8988T (cell line): ENCODE measurements around the gene ZBTB12.
A peak's percentile ranks its signal among the peaks of the same experiment; 100 is the strongest.
"Not testable (repeated sequence)": the region's sequence is repeated elsewhere in the genome, so short reads cannot be mapped to it uniquely, and the experiment has no call there.

Experiments used
- DNase-seq: peaks from one replicate; pipeline ENCODE4 v3.0.0; 2011

ZBTB12 gene

DNA sequence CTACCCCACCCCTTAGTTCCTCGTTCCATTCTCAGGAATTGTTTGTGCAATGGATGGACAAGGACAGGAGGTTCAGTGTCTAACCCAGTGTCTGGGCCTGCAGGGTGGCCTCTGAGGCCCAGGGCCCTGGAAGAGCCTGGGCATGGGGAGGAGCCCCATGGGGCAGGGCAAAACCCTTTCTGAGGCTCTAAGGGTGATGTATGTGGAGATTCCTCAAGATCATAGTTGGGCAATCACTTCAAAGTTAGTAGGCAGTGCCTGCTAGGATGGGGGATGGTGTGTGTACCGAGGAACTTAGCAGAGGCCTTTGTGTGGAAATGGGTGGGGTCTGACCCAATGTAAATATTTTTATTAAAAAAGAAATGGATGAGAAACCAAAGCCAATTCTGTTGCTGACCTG lies 18.9 kb upstream of the ZBTB12 start:
- DNase-seq = peak; percentile 1

DNA sequence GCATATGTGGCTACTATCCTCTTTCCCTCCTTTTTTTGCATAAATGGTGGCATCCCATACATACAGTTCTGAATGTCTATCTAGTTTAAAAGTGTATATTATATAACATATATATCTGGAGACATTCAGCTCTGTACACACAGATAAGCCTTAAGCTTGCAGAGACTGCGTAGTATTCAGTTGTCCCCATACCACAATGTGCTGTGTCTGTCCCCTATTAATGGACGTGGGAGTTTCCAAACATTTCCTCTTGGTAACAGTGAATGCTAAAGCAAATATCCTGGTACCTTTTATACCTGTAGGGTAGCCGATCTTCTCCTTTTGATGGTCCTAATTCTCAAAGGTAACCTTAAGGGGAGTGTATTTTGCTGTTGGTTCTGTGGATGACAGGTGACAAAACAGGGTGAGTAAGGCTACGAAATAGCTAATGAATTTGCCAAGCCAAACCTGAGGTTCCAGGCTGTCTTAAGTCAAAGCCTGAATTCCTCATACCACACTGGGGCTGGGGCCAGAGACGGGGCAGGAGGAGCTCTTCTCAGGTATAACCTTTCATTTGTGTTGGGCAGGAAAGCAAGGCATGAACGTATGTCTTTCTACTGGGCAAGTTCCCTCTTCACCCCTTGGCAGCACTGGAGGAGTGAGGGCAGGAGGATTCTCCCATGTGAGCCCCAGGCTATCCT lies 17.9 kb upstream of the ZBTB12 start:
- peak; percentile 1 for DNase-seq

DNA sequence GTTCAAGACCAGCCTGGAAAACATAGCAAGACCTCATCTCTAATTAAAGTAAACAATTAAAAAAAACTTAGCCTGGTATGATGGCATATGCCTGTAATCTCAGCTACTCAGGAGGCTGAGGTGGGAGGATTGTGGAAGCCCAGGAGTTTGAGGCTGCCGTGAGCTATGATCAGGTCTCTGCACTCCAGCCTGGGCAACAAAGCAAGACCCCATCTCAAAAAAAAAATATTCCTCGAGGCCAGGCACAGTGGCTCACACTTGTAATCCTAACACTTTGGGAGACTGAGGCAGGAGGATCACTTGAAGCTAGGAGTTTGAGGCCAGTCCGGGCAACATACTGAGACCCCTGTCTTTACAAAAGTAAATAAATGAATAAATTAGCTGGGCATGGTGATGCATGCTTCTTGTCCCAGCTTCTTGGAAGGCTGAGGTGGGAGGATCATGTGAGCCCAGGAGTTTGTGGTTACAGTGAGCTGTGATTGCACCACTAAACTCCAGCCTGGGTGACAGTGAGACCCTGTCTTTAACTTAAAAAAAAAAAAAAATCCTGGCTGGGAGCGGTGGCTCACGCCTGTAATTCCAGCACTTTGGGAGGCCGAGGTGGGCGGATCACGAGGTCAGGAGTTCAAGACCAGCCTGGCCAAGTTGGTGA lies 16.3 kb upstream of the ZBTB12 start:
- no peak for DNase-seq

DNA sequence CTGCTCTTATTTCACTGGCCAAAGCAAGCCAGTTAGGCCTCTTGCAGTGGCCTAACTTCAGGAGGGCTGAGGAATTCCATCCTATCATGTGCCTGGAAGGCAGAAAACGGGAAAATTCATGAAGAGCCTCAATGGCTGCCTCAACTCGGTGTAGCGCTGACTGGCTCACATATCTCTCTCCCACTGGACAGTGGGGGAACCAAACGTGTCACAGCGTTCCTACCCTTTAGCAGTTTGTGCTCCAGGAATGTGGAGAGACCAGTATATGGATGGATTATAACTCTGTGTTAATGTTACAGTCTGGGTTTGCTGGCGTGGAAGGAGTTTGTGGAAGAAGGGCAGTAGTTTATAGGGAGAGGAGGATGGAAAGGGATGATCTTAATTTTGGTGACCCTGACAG lies 13.9 kb upstream of the ZBTB12 start:
- no peak for DNase-seq

DNA sequence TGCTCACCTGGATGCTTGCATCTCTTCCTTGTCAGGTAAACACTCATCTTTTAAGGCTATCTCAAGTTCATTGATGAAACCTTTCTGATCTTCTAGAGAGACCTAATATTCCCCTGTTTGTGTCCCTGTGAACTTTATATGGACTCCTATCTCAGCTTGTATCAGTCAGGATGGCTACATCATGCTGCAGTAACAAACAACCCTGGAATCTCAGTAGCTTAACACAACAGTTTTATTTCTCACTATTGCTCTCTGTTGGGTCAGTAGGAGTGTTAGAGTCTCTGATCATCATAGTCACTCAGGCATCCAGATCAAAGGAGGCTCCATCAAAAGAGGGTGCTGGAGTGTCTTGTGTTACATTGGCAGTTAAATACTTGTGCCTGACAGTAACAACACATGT lies 13.5 kb upstream of the ZBTB12 start:
- DNase-seq = no peak

DNA sequence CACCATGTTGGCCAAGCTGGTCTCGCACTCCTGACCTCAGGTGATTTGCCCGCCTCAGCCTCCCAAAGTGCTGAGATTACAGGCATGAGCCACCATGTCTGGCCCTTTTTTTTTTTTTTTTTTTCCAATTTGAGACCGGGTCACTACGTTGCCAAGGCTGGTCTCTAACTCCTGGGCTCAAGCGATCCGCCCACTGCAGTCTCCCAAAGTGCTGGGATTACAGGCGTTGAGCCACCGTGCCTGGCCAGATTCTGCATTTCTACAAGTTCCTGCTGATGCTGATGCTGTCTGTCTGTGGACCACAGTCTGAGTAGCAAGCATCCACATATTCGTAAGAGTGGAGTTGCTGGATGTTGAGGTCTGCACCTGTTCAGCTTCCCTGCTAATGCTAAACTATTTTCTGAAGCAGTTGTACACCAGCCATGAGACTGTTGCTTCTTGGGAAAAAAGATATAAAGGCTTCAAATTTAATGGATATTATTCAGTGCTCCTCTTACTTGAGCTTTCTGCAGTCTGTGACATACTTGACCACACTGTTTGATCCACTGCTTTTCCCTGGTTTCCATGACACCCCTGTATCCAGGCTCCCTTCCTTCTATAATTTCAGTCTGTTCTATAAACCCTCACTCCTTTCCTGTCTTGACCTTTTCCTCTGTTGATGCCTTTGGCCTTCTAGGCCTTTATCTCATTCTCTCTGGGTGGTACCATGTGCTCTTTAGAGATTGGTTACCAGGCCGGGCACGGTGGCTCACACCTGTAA lies 10.1 kb upstream of the ZBTB12 start:
- DNase-seq = no peak

DNA sequence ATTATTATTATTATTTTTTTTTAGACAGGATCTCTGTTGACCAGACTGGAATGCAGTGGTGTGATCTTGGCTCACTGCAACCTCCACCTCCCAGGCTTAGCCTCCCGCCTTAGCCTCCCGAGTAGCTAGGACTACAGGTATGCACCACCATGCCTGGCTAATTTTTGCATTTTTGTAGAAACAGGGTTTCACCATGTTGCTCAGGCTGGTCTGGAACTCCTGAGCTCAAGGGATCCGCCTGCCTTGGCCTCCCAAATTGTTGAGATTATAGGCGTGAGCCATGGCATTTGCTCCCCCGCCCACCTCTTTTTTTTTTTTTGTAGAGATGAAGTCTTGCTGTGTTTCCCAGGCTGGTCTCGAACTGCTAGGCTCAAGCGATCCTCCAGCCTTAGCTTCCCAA lies 7.4 kb upstream of the ZBTB12 start:
- not testable (repeated sequence) for DNase-seq

DNA sequence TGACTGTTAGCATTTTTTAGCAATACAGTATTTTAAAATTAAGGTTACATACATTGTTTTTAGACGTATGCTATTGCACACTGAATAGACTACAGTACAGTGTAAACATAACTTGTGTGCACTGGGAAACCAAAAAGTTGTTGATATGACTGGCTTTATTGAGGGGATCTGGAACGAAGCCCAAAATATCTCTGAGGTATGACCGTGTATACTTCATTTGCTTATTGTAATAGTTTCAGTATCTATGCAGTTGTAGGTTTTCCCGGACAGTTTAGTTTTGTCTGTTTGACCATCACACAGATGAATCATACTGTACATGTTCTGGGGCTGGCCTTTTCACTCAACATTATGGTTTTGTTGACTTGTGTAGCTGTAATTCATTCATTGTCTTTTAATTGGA lies 6.9 kb upstream of the ZBTB12 start:
- DNase-seq = no peak

DNA sequence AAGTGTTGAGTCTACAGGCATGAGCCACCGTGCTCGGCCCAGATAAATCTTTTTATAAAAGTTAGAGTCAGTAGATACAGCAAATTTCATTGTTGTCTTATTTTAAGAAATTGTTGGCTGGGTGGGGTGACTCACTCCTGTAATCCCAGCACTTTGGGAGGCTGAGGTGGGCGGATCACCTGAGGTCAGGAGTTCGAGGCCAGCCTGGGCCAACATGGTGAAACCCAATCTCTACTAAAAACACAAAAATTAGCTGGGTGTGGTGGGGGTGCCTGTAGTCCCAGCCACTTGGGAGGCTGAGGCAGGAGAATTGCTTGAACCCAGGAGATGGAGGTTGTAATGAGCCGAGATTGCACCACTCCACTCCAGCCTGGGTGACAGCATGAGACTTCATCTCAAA lies 6.4 kb upstream of the ZBTB12 start:
- not testable (repeated sequence) for DNase-seq

DNA sequence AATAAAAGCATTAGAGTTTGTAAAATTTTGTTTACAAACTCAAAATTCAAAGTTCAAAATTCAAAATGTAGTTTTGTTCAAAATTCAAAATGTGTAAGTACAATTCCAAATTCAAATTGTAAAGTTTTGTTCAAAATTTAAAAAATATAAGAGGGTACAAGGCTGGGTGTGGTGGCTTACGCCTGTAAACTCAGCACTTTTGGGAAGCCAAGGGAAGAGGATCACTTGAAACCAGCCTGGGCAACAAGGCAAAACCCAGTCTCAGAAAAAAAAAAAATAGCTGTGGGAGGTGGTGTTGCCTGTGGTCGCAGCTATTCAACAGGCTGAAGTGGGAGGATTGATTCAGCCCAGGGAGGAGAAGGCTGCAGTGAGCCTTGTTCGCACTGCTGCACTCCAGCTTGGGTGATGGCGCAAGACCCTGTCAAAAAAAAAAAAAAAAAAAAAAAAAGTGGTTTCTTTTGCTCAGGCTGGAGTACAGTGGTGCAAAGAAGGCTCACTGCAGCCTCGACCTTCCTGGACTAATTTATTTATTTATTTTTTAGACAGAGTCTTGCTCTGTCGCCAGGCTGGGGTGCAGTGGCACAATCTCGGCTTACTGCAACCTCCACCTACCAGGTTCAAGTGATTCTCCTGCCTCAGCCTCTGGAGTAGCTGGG lies 5.4 kb upstream of the ZBTB12 start:
- peak; percentile 5 for DNase-seq

DNA sequence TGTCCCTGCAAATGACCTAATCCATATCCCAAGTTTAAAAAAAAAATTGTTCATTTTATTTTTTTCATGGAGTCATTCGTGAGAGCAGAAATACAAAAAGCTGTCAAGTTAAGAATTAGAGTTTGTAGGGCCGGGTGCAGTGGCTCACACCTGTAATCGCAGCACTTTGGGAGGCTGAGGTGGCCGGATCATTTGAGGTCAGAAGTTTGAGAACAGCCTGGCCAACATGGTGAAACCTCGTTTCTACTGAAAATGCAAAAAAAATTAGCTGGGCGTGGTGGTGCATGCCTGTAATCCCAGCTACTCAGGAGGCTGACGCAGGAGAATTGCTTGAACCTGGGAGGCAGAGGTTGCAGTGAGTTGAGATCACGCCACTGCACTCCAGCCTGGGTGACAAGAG lies 4.8 kb upstream of the ZBTB12 start:
- DNase-seq = not testable (repeated sequence)

DNA sequence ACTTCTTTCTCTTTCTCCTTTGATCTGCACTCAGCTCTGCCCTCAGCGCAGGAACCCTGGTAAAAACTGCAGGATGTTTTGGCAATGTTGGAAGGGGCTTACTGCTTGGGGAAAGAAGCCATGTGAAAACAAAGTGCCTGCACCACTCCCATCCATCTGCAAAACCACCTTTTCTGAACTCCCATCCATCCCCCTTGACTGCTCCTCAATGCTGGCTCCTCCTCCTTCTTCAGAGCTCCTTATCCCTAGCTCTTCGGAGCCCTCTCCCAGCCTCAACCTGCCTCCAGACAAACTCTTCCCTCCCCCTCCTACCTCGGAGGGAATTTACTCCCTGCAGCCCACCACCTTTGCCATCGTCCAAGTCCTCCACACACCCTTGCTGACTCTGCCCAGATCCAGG lies 4.2 kb upstream of the ZBTB12 start:
- DNase-seq = no peak

DNA sequence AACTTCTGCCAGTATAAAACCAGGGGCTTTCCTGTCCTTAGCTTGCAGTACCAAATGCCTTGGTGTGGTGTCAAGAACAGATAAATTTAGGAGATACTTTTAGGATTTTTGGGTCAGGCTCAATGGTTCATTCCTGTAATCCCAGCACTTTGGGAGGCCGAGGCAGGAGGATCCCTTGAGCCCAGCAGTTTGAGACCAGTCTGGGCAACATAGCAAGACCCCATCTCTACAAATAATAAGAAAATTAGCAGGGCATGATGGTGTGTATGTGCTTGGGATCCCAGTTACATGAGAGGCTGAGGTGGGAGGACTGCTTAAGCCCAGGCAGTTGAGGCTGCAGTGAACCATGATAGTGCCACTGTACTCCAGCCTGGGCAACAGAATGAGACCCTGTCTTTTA lies 3.2 kb upstream of the ZBTB12 start:
- no peak for DNase-seq

DNA sequence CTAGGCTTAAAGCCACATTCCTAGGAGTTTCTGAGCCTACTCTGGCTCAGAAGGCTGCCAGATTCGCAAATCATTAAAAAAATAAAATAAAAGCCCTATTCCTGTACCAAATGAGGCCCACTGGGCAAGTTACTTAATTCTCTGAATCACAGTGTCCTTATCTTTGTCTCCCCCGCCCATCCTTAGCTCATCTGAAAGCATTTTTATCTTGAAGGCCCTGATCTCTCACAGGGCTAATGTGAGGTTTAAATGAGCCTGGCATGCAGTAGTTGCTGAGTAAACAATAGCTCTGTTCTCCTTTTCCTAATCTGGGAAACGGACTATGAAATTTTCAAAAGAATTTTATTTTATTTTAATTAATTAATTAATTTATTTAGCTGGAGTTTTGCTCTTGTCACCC lies 2.1 kb upstream of the ZBTB12 start:
- peak; percentile 6 for DNase-seq

DNA sequence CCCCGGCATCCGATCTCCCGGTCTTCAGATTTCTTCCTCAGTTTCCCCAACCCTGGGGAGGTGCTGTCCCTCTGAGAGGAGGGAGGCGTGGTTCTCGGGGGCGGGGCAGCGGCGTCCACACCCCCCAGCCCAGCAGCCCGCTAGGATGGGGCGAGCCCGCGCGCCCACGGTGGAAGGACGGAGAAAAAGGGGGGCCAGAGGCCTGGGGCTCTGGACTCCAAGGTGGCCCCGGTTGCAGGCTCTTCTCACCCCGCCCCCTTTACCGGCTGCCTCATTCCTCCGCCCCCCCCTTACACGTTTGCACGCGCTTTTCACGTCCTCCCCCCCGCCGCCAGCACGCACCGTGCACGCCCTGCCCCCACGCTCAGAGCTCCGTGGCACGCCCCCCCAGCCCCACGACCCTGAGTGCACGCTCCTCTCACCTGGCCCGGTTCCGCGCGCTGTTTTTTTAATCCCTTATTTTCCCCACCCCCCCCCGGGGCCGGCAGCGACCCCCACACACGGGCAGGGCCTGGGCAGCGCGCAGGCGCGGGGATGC lies 402 bp downstream of the ZBTB12 start:
- DNase-seq = peak; percentile 67

DNA sequence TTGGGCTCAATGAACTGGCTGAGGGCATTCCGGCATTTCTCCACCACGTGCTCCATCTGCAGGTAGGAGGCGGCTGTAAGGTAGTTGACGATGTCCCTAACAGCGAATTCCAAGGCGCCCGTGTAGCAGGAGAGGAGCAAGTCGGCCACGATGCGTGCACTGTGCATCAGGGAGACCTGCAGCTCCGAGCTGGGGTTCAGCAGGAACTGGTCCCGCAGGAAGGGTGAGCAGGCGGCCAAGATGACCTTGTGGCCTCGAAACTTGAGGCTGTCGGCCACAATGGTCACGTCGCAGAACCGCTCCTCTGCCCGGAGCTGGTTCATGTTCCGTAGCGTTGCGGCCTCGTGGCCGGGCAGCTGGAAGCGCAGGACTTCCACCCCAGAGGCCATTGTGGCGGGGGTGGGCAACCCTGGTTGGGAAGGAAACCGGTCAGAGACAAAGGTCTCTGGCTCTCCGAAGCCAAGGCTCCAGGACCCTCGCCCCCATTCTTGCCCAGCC lies 920 bp downstream of the ZBTB12 start:
- peak; percentile 18 for DNase-seq

DNA sequence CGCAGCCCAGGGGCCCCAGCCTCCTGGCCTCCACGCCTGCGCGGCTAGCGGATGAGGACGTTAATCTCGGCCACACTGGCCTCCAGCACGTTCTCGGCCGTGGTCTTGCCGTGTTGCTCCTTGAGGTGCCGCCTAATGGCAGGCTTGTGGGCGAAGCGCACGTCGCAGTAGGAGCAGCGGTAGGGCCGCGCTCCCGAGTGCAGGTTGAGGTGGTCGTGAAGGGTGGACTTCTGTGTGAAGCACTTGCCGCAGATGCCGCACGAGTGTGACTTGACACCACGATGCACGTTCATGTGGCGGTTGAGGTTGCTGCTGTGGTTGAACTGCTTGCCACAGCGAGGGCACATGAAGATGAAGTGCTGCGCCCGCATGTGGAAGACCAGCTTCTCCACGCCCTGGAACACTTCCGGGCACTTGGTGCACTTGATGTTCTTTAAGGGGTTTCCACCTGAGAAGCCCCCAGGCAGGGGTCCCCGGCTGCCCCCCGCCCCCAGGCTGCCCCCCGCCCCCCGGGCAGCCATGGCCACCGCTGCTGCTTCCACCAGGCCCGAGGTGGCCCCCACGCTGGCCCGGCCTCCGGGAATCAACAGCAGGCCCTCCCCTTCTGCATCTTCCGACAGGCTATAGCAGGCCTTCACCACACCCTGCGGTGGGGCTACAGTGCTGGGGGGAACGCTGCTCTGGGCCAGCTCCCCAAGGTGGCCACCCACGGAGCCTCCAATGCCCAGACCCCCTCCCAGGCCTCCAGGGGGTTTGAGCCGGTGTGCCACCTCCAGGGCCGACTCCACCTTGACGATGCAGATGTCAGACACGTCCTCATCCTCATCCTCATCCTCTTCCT lies 1.8 kb downstream of the ZBTB12 start:
- no peak for DNase-seq

DNA sequence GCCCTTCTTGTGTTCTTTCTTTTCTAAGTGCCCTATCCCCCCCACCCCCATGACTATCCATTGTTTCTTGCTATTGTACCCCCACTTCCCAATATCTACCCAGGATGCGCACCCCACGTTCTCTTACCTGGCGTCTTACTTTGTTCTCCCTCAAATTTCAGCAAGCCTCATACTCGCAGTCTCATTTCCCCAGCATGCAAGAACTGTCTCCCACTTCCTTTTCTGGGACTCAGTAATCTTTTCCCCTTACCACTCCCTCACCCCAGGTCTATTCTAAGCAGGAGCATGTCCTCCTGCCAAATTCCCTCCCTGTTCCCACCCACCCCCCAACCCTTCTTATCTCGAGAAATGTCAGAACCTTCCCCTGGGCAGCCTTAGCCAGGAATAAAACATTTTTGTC lies 2.7 kb downstream of the ZBTB12 start:
- DNase-seq = no peak

DNA sequence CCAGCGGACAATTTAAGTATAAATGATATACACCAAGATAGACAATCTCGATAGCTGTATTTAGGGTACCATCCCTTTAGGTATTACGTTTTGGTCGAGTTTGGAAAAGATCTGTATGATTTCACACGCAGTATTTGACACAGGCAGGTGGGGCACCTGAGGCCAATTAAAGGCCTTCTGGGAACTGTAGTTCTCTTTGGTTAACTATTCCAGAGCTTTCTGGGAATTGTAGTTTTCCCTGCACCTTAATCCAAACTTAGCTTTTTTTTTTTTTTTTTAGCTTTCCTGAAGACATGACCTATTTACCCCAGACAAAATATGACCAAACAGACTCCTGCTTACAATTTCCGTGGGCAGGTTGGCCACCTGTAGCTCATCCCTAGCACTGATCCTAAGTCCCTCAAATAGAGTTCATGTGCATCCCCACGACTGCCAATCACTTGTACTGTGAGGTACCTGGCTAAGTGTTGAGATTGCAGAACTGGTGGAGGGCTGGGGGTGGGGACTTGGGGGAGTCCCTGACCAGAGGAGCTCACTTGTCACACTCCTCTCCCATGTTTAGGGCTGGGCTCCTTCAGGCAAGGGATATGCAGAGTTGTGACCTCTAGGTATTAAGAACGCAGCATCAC lies 3.4 kb downstream of the ZBTB12 start:
- no peak for DNase-seq

DNA sequence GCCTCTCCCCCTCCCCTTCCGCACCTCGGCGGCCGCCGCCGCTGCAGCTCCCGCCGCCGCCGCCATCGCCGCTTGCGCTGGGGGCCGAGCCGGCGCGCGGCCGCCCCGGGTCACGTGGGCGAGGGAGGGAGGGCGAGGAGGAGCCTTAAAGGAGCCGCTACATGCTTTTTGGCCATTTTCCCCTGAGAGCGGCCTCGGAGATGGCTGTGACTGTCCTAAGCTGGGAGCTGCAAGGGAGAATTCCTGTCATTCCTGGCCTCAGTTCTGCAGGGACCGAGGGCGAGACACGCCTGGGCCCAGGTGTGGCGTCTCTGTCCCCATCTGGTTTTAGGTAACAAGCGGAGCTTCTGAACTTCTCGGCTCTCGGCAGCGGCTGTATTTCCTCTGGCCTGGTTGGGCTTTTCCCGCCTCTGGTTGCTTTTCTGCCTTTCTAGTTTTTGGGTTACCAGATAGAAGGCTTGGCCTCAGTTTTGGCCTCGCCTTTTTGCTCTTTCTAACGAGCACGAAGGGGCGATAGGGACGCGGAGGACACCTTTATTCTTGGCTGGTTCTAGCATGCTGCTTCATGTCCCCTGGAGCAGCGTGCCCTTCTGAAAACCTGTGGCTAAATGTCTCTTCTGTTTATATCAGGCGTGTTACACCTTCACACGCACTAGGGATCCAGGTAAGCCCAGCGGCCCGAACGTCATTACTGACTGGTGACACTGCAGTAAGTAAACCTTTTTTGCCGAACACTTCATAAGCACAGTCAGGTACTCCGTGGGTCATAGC lies 4.1 kb downstream of the ZBTB12 start, which contains the start of gene EHMT2:
EHMT2 (minus strand) TSS at position 87 of the 771 bp plus-strand sequence; CDS start at position 66, 21 bp downstream.
- DNase-seq = peak; percentile 86
